SIG-M5 (cell line): Measurements from ENCODE around the gene OR6B1.
"Not testable (repeated sequence)": the region's sequence is repeated elsewhere in the genome, so short reads cannot be mapped to it uniquely, and the experiment has no call there.

Source experiments
- DNase-seq: peaks from one replicate; lab custom pipeline; 2025; lab: John Stamatoyannopoulos, UW

OR6B1 gene

DNA sequence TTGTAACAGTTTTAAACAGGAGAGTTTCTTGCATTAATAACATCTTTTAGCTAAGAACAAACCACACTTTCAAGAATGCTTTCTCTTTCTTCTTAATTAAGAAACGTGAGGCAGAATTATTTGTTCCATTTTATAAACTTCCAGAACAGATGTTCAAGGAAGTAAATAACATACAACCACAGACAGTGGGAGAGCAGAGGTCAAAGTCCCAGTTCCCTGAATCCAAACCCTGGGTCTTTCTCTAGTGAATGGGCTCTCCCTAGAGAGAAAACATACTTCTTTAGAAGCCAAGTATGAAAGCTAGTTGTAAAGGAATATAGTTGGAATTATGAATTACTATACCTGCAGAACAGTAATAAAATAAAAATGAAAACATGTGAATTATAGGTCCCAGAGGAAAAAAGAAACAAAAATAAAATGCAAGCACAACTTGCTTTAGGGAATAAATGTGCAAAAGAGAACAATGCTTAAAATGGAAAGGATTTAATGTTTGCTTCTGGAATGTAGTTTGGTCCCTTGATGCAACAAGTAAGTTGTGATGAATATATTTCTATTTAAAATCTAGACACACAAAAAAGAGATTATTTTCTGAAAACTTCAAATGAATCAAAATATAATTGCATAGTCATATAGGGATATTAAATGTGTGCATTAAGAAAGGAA lies 6.0 kb downstream of the OR6B1 start:
- no peak for DNase-seq

DNA sequence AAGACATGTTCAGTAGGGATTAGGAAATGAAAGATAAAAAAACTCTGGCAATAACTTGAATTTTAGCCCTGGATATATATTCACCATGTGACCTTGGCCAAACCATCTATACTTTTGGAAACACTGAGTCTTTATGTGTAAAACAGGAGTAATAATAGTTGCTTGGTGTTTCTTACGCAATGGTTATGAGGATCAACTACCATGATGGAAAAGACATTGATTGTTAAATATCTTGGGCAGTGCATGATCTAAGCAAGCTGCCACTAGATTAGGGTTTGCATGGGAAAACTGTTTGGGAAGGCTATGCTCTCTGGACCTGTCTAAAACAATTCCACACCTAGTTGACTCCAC lies 6.5 kb downstream of the OR6B1 start:
- no peak for DNase-seq

DNA sequence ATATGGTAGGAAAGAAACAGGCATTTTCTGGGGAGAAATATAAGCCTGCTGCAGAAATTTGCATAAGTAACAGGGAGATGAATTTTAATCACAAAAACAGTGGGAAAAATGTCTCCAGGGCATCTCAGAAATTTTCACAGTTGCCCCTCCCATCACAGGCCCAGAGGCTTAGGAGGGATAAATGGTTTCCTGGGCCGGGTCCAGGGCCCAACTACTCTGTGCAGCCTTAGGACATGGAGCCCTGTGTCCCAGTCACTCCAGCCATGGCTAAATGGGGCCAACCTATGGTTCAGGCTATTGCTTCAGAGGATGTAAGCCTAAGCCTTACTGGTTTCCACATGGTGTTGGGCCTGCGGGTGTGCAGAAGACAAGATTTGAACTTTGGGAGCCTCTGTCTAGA lies 9.2 kb downstream of the OR6B1 start:
- no peak for DNase-seq

- not testable (repeated sequence) for DNase-seq
These were observed 9.9 kb downstream of the OR6B1 start for GRCh38 chr7:144010061-144010460.

GRCh38 chr7:144010821-144011220 lies 10.7 kb downstream of the OR6B1 start:
- not testable (repeated sequence) for DNase-seq

DNA sequence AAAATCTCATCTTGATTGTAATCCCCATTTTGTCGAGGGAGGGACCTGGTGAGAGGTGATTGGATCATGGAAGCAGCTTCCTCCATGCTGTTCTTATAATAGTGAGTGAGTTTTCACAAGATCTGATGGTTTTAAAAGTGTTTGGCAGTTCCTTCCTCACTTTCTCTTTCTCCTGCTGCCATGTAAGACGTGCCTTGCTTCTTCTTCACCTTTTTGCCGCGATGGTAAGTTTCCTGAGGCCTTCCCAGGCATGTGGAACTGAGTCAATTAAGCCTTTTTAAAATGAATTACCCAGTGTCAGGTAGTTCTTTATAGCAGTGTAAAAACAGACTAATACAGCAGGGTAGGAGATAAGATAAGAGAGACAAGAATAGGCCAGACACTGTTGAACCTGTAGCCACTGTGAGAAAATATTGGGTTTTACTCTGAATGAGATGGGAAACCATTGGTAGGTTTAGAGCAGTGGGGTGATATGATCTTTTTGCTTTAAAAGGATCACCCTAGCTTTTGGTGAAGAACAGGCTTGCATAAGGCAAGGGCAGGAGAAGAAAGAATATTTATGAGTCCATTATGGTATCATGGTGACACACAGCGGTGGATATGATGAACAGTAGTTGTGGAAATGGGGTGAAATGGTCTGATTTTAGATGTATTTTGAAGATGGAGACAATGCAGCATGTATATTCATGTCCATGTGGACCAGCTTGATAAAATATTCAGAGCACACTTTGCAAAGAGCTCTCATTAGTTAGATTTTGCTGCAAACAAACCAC lies 11.5 kb downstream of the OR6B1 start:
- DNase-seq, result no peak

- no peak for DNase-seq
These were observed 17.9 kb downstream of the OR6B1 start for GRCh38 chr7:144018065-144018464.

DNA sequence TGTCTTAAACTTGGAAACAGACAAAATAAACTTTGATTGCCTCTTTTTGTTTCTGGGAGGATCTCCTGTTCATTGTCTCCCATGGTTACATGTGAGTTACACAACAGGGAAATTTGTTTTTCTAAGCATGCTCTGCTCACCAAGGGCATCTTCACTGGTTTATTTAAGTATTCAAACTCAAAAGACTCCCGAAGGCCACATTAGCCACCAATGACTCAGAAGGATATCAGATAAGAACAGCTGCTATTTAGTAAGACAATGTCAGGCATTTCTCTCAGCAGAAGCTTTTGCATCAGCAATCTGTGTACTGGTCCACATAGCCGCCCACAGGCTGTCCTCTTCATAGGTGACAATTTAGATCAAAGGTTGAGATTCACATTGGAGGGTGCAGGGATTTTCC lies 19.3 kb downstream of the OR6B1 start:
- DNase-seq, result no peak

DNA sequence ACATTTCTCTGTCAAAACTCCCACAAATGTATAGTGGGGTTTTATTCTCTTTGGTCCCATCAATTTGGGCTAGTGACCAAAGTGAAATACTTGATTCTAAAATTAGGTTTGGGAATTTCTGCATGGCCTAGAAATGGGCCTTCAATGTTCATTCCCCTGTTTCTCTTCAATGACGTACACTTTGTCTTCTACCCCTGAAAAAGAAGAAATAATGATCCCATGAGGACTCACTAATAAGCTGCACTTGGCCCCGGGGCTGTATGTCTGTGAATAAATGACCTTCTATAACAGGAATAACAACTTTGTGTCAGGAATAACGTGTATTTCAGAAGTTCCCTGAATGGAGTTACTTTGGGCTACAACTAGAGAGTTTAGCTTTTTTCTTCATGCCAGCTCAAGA lies 20.2 kb downstream of the OR6B1 start:
- no peak for DNase-seq

GRCh38 chr7:144022169-144022568 lies 22.0 kb downstream of the OR6B1 start:
- DNase-seq, result no peak

DNA sequence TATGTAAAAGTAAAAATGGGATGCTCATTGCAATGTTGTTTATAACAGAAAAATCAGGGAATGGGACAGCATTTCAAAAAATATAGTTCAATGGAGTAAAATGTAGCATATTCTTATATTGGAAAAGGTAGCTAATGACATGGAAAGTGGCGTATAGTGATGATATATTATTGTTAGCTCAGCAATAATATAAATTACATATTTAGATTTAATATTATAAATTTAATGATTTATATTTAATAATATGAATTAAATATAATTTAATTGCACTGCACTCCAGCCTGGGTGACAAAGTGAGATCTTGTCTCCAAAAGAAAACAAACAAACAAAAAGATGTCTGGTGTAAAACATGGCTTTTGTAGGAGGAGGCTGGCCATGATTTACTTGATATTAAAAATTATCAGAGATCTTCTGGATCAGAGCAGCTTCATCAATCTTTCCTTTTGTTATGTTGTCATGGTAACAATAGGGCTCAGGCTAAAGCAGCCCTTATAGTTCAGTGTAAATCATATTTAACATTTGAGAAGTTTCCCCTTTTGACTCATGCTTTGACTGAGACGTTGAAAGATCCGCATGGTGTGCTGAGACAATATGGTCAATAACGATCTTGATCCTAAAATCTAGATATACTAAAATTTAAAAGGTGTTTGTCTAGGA lies 23.2 kb downstream of the OR6B1 start:
- DNase-seq, result no peak

DNA sequence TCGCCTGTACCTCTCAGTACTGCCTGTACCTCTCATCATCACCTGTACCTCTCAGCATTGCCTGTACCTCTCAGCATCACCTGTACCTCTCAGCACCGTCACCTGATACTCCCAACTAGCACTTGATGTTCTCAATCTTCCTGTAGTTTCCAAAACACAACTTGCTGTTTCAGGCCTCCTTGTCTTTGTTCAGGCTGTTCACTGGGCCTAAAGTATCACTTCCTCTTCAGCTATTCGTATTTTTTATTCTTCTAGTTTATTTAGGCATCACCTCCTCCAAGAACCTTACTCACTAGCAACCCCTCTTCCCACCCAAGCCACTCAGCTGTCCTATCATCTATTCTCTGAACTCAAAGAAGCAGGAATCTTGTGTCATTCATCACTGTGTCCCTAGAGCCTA lies 24.1 kb downstream of the OR6B1 start:
- DNase-seq, result no peak

GRCh38 chr7:144026203-144026883 lies 26.2 kb downstream of the OR6B1 start:
- no peak for DNase-seq

GRCh38 chr7:144027070-144027469 lies 26.9 kb downstream of the OR6B1 start:
- no peak for DNase-seq

GRCh38 chr7:144027974-144028373 lies 27.9 kb downstream of the OR6B1 start:
- no peak for DNase-seq

GRCh38 chr7:144028547-144028946 lies 28.4 kb downstream of the OR6B1 start:
- DNase-seq, result no peak

- no peak for DNase-seq
These were observed 32.4 kb downstream of the OR6B1 start for GRCh38 chr7:144032516-144032915.

- no peak for DNase-seq
These were observed 33.0 kb downstream of the OR6B1 start for GRCh38 chr7:144032985-144033709.

GRCh38 chr7:144035385-144035784 lies 35.3 kb downstream of the OR6B1 start:
- no peak for DNase-seq

DNA sequence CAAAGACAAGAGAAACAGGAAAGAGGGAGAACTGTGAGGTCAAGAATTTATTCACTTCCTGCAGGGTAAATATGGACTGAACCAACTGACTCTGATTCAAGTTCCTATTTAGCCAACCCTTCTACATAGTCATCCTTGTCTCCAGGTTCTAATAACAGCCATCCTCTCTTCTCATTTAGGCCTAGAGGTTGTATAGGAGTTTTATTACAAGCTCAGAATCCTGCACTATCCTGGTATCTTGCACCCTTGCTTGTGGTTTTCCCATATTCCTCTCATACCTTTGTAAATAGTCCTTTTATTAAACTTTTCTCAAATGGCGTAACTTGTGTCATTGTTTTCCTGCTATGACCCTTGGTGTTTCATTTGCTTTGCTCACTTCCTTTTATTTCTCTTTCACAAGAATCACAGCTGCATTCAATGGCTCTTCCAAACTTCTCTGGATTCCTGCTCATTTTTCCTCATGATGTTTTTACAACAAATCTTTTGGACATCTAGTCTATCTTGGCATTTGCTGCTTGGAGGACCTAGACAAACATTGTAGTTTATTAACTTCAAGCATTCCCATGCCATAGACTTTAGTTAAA lies 36.3 kb downstream of the OR6B1 start:
- no peak for DNase-seq

- DNase-seq, result no peak
These were observed 37.4 kb downstream of the OR6B1 start for GRCh38 chr7:144037414-144038035.
